Neural progenitor cell (in vitro differentiated cells): Measurements from ENCODE around the gene SPRED2.

Experiments used
- CTCF ChIP-seq: fragments of 200-600 bp; sonication (generic); IDR thresholded peaks from 2 replicates; pipeline ENCODE4 v1.5.1; 2017; ENCODE audit warnings: antibody characterized with exemption, mild to moderate bottlenecking
- EZH2 ChIP-seq: fragments of 200-600 bp; sonication (generic); IDR thresholded peaks from 2 replicates; pipeline ENCODE4 v1.6.1; 2017; ENCODE audit warnings: antibody characterized with exemption, mild to moderate bottlenecking, moderate library complexity
- EZH2phosphoT487 ChIP-seq: fragments of 200-600 bp; sonication (generic); IDR thresholded peaks from 2 replicates; pipeline ENCODE4 v1.6.1; 2017; ENCODE audit warnings: antibody characterized with exemption

- TF ChIP-seq CTCF = no peak
- no peak for TF ChIP-seq EZH2
- no peak for TF ChIP-seq EZH2phosphoT487
Observed at GRCh38 chr2:65481961-65482360, 49.6 kb upstream of the SPRED2 start.
